GM13977 (cell line): ENCODE results near the gene BCL7A.
"Not testable (repeated sequence)": the region's sequence is repeated elsewhere in the genome, so short reads cannot be mapped to it uniquely, and the experiment has no call there.

Source experiments
- DNase-seq: peaks from one replicate; pipeline ENCODE4 v3.0.0; 2012; ENCODE audit warnings: low spot score
- in situ Hi-C: fragments of 300-500 bp; cut with MboI; formaldehyde crosslinking; loops from one replicate; pipeline ENCODE4 v1.12.0; 2022; ENCODE audit warnings: low sequenced_read_pairs, low pct_unique_long_range_greater_than_20kb, mixed read lengths, inconsistent platforms; ENCODE audit not compliant: unreplicated experiment
- TF ChIP-seq, protein P1 (sequence below): IDR thresholded peaks from 2 replicates; pipeline ENCODE4 v1.5.1; 2012; ENCODE audit warnings: mild to moderate bottlenecking, control low read depth; ENCODE audit not compliant: insufficient read depth; ENCODE audit errors: extremely low read depth, missing control alignments

Gene BCL7A

DNA sequence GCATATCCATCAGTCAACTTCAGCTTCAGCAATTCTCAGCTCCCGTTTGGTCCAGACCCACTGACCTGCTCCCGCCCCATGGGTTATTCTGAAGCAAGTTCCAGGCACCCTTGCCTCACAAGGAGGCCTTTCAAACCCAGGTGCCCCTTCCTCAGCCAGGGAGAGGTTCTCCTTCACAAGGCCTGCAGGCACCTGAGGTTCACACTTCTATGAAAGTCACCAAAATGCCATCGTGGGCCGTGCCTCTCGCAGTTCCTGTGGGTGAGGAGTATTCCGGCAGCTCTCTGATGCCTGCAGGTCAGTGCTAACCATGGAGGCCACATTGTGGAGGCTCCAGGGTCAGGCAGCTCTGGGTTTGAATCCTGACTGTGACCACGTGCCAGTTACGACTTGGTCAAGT is 40.2 kb upstream of the BCL7A start:
- TF ChIP-seq, protein P1, sequence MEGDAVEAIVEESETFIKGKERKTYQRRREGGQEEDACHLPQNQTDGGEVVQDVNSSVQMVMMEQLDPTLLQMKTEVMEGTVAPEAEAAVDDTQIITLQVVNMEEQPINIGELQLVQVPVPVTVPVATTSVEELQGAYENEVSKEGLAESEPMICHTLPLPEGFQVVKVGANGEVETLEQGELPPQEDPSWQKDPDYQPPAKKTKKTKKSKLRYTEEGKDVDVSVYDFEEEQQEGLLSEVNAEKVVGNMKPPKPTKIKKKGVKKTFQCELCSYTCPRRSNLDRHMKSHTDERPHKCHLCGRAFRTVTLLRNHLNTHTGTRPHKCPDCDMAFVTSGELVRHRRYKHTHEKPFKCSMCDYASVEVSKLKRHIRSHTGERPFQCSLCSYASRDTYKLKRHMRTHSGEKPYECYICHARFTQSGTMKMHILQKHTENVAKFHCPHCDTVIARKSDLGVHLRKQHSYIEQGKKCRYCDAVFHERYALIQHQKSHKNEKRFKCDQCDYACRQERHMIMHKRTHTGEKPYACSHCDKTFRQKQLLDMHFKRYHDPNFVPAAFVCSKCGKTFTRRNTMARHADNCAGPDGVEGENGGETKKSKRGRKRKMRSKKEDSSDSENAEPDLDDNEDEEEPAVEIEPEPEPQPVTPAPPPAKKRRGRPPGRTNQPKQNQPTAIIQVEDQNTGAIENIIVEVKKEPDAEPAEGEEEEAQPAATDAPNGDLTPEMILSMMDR = no peak
- DNase-seq = no peak
- in situ Hi-C loops = no loop called here

- in situ Hi-C loops = no loop called here
- no peak for DNase-seq
- TF ChIP-seq, protein P1 = no peak
These were observed 38.7 kb upstream of the BCL7A start for GRCh38 chr12:121982950-121983349.

GRCh38 chr12:121983536-121984210 is 38.0 kb upstream of the BCL7A start:
- DNase-seq = no peak
- in situ Hi-C loops = no loop called here
- TF ChIP-seq, protein P1 = no peak

DNA sequence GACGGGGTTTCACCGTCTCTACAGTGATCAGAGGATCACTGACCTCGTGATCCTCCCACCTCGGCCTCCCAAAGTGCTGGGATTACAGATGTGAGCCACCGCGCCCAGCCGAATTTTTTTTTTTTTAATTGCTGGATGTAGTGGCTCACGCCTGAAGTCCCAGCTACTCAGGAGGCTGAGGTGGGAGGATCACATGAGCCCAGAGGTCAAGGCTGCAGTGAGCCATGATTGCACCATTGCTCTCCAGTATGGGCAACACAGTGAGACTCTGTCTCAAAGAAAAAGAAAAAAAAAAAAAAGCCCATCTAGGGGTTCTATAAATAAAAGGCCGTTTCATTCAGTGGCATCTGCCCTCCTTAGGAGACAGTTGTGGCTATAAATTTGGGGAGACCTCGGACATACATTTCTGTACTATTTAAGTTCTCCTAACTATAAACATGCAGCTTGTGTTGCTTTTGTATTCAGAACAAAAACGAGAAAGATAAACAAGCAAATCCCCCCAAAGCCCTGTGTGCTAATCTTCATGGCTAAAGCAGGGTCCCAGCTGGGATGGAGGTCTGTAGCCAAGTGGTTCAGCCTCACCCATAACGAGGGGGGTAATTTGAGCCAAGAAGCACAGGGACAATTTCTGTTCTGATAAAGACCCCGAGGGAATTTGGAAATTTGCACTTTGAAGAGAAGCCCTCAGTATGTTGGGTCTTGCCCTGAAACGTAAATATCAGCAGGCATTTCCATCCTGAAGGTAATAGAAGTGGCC is 35.0 kb upstream of the BCL7A start:
- TF ChIP-seq, protein P1 = no peak
- DNase-seq = no peak
- in situ Hi-C loops = no loop called here

GRCh38 chr12:121988519-121988918 is 33.2 kb upstream of the BCL7A start:
- in situ Hi-C loops, DNase-seq: not testable (repeated sequence)

- TF ChIP-seq, protein P1 = no peak
- in situ Hi-C loops = no loop called here
- DNase-seq = no peak
These were observed 32.2 kb upstream of the BCL7A start for GRCh38 chr12:121989276-121990113.
